B cell (primary cell): ENCODE data around the gene PLA2G2F. TPM values are rescaled to one million over a fixed set of nuclear protein-coding genes. Genes with fewer than 3 reads are reported as not detected.

Experiments used
- ATAC-seq: fragments of 200-7000 bp; cut with Tn5 transposase; one replicate; pipeline ENCODE4 v1.10.0; 2021; ENCODE audit warnings: low read depth, mild to moderate bottlenecking, moderate number of reproducible peaks, moderate library complexity
- CTCF ChIA-PET: fragments of 350-600 bp; sonication (Branson Sonifier 250); formaldehyde crosslinking; loops from one replicate; lab custom pipeline; 2021; ENCODE audit warnings: antibody characterized with exemption, inconsistent platforms; lab: Charles Lee
- POLR2A ChIA-PET: fragments of 350-600 bp; sonication (Branson Sonifier 250); formaldehyde crosslinking; loops from one replicate; lab custom pipeline; 2021; ENCODE audit warnings: antibody characterized with exemption; lab: Charles Lee
- DNase-seq: peaks from one replicate; pipeline ENCODE4 v3.0.0; 2013
- H2AFZ ChIP-seq: 2 replicates; pipeline ENCODE4 v1.6.1; 2012; ENCODE audit warnings: mild to moderate bottlenecking, low read depth, low read length; ENCODE audit not compliant: insufficient read depth, poor library complexity, severe bottlenecking
- H3K27ac ChIP-seq, 2 donors: 1 replicate in 1 of 2; 2 replicates in 1 of 2; pipeline ENCODE4 v1.5.1; 2012 to 2013; ENCODE audit warnings: low read length in 2 of 2, mild to moderate bottlenecking in 2 of 2, moderate library complexity in 1 of 2
- H3K27me3 ChIP-seq, 4 experiments: fragments of 200-600 bp in 1 of 4; sonication (generic) in 1 of 4; replicated peaks in 1 of 4; 1 replicate in 2 of 4; 2 replicates in 2 of 4; pipeline versions ENCODE4 v1.6.1 to v1.7.0; 2013 to 2016; ENCODE audit warnings: low read length in 3 of 4, mild to moderate bottlenecking in 2 of 4, mixed read lengths in 1 of 4, moderate library complexity in 1 of 4; ENCODE audit not compliant: insufficient read depth in 4 of 4, control insufficient read depth in 3 of 4; ENCODE audit errors: control extremely low read depth in 1 of 4
- H3K36me3 ChIP-seq, 2 experiments: replicated peaks in 1 of 2; 1 replicate in 1 of 2; 2 replicates in 1 of 2; pipeline versions ENCODE4 v1.6.1 to v1.7.1; 2013; ENCODE audit warnings: low read length in 1 of 2; ENCODE audit not compliant: insufficient read depth in 2 of 2, control insufficient read depth in 1 of 2; ENCODE audit errors: control extremely low read depth in 1 of 2, extremely low read depth in 1 of 2
- H3K4me1 ChIP-seq, 2 donors: fragments of 200-600 bp in 1 of 2; sonication (generic) in 1 of 2; 1 replicate in 1 of 2; 2 replicates in 1 of 2; pipeline versions ENCODE4 v1.5.1 to v1.6.1; 2013 to 2017; ENCODE audit warnings: low read length in 2 of 2; ENCODE audit not compliant: control insufficient read depth in 2 of 2, insufficient read depth in 2 of 2
- H3K4me2 ChIP-seq: replicated peaks from 2 replicates; pipeline ENCODE3; 2012; ENCODE audit warnings: mild to moderate bottlenecking, low read depth, low read length; ENCODE audit not compliant: poor library complexity, severe bottlenecking
- H3K4me3 ChIP-seq, 5 experiments: fragments of 200-600 bp in 1 of 5; sonication (generic) in 1 of 5; 1 replicate in 3 of 5; 2 replicates in 2 of 5; pipeline versions ENCODE4 v1.5.1 to v1.7.0; 2011 to 2016; ENCODE audit warnings: low read length in 4 of 5, mild to moderate bottlenecking in 4 of 5, low read depth in 2 of 5, control low read depth in 1 of 5, moderate library complexity in 1 of 5; ENCODE audit not compliant: insufficient read depth in 1 of 5; ENCODE audit errors: control extremely low read depth in 1 of 5, extremely low read depth in 1 of 5
- H3K79me2 ChIP-seq: fragments of 200-600 bp; sonication (generic); one replicate; pipeline ENCODE4 v1.6.0; 2016; ENCODE audit warnings: low read length; ENCODE audit not compliant: control insufficient read depth, insufficient read depth
- H3K9ac ChIP-seq: fragments of 200-600 bp; sonication (generic); 2 replicates; pipeline ENCODE4 v1.6.1; 2017; ENCODE audit warnings: mild to moderate bottlenecking, low read length, moderate library complexity
- H3K9me3 ChIP-seq, 3 donors: one replicate each; pipeline versions ENCODE4 v1.6.1 to v1.7.1; 2013; ENCODE audit warnings: low read length in 2 of 3; ENCODE audit not compliant: control insufficient read depth in 2 of 3, insufficient read depth in 1 of 3; ENCODE audit errors: control extremely low read depth in 1 of 3
- H4K20me1 ChIP-seq: 2 replicates; pipeline ENCODE4 v1.6.0; 2012; ENCODE audit warnings: mild to moderate bottlenecking, low read length; ENCODE audit not compliant: insufficient read depth, control insufficient read depth, poor library complexity, severe bottlenecking
- H3K27ac Mint-ChIP-seq: one replicate; pipeline ENCODE4 v1.8.0; 2021; ENCODE audit warnings: mixed read lengths
- H3K27me3 Mint-ChIP-seq: one replicate; pipeline ENCODE4 v1.8.0; 2021; ENCODE audit warnings: mixed read lengths
- H3K4me1 Mint-ChIP-seq: one replicate; pipeline ENCODE4 v1.8.0; 2021; ENCODE audit warnings: mixed read lengths
- H3K4me3 Mint-ChIP-seq: one replicate; pipeline ENCODE4 v1.8.0; 2021; ENCODE audit warnings: mixed read lengths
- H3K9me3 Mint-ChIP-seq: one replicate; pipeline ENCODE4 v1.8.0; 2022; ENCODE audit warnings: mixed read lengths; ENCODE audit not compliant: insufficient read depth
- CTCF ChIP-seq: fragments of 200-600 bp; IDR thresholded peaks from one replicate; pipeline ENCODE4 v1.8.0; 2022; ENCODE audit warnings: antibody characterized with exemption, mild to moderate bottlenecking
- EZH2 ChIP-seq: IDR thresholded peaks from 2 replicates; pipeline ENCODE4 v1.6.1; 2012; ENCODE audit warnings: borderline replicate concordance, low read depth, mild to moderate bottlenecking, moderate library complexity, low read length; ENCODE audit not compliant: insufficient read depth, poor library complexity, severe bottlenecking
- WGBS: methylation state at CpG from one replicate; pipeline ENCODE4 v1.1.5; 2013; ENCODE audit warnings: missing lambda C conversion rate; ENCODE audit not compliant: insufficient coverage; 5-methylcytosine and 5-hydroxymethylcytosine counted together
- intact Hi-C: fragments of 100-400 bp; cut with micrococcal nuclease; formaldehyde crosslinking; loops from one replicate; pipeline ENCODE4 v1.10.0; 2022
- polyA plus RNA-seq: library from polyadenylated mRNA; depleted of rRNA; stranded (reverse); fragments of >200 nt; gene quantifications from 2 replicates; pipeline ENCODE4 v1.2.3, GENCODE V29; 2012
- total RNA-seq, 2 donors: library from RNA; stranded (reverse); fragments of 120-200 nt in 1 of 2; gene quantifications; 1 replicate in 1 of 2; 2 replicates in 1 of 2; pipeline versions ENCODE4 v1.2.3 to v1.2.4, GENCODE V29; 2013 to 2022

The PLA2G2F gene
- total and polyA plus RNA-seq, 2 donors (not counting 1 experiment from before 2014, with no cell fraction given), result not detected

- H3K4me2 ChIP-seq, result peak overlapping the region; percentile 94
- peaks cover 54% of the 10 kb centered on the region for H3K27me3 Mint-ChIP-seq
- H3K79me2 ChIP-seq, result no peaks in the 10 kb centered on the region
- ATAC-seq (no peak), DNase-seq (peak; percentile 44)
- H3K9me3 Mint-ChIP-seq, result no peaks in the 10 kb centered on the region
- peak overlapping the region; percentile 75 for H3K27ac Mint-ChIP-seq
- POLR2A ChIA-PET, result no interaction called here
- CTCF ChIA-PET, result no interaction called here
- H3K4me1 Mint-ChIP-seq, result peaks cover 21% of the 10 kb centered on the region
- H3K4me3 Mint-ChIP-seq, result peak overlapping the region; percentile 84
- peaks cover 19 to 21% of the 10 kb centered on the region in 2 donors for H3K4me1 ChIP-seq
- H2AFZ ChIP-seq, result peak overlapping the region; percentile 66
- H3K36me3 ChIP-seq, result no peaks in the 10 kb centered on the region
- intact Hi-C loops, result no loop called here
- H3K4me3 ChIP-seq, result peak overlapping the region in 4 of 5 experiments; percentile 18 to 65 (median 54)
- peak overlapping the region; percentile 71 for H3K9ac ChIP-seq
- no peaks in the 10 kb centered on the region for H4K20me1 ChIP-seq
- no peaks in the 10 kb centered on the region for H3K9me3 ChIP-seq
- H3K27me3 ChIP-seq, result peaks cover 0 to 30% (median 12%) of the 10 kb centered on the region in 4 experiments
- H3K27ac ChIP-seq, result no peak overlapping the region
- no peak for TF ChIP-seq CTCF
- TF ChIP-seq EZH2, result no peak
- WGBS, result 39% methylated on average over 11 of the region's 17 CpGs
Observed at GRCh38 chr1:20184997-20185833, 46.1 kb downstream of the PLA2G2F start.
